HEK293 (cell line): ENCODE results near the gene ENOX2.
A peak's percentile ranks its signal among the peaks of the same experiment; 100 is the strongest.

ENCODE experiments used
- BCL11A ChIP-seq: fragments of 450-650 bp; formaldehyde crosslinking; IDR thresholded peaks from 2 replicates; pipeline ENCODE4 v1.5.1; 2016; ENCODE audit warnings: low read depth, missing biosample characterization, missing genetic modification characterization
- KLF10 ChIP-seq: fragments of 450-650 bp; IDR thresholded peaks from 2 replicates; pipeline ENCODE4 v1.5.1; 2018; ENCODE audit warnings: missing biosample characterization, mild to moderate bottlenecking, missing genetic modification characterization
- KLF7 ChIP-seq: fragments of 450-650 bp; formaldehyde crosslinking; IDR thresholded peaks from 2 replicates; pipeline ENCODE4 v1.5.1; 2016; ENCODE audit warnings: missing biosample characterization, missing genetic modification characterization, borderline replicate concordance
- SALL2 ChIP-seq: fragments of 450-650 bp; formaldehyde crosslinking; IDR thresholded peaks from 2 replicates; pipeline ENCODE4 v1.5.0; 2017; ENCODE audit warnings: missing biosample characterization, mild to moderate bottlenecking, missing genetic modification characterization, borderline replicate concordance
- TRIM28 ChIP-seq: IDR thresholded peaks from 2 replicates; pipeline ENCODE4 v1.6.1; 2011; ENCODE audit warnings: low read length, control low read depth, borderline replicate concordance
- ZBTB1 ChIP-seq: fragments of 450-650 bp; formaldehyde crosslinking; IDR thresholded peaks from 2 replicates; pipeline ENCODE4 v1.5.1; 2016; ENCODE audit warnings: missing biosample characterization, missing genetic modification characterization
- ZFP69B ChIP-seq: fragments of 450-650 bp; formaldehyde crosslinking; IDR thresholded peaks from 2 replicates; pipeline ENCODE4 v1.5.1; 2016; ENCODE audit warnings: missing biosample characterization, missing genetic modification characterization
- ZNF174 ChIP-seq: fragments of 450-650 bp; formaldehyde crosslinking; IDR thresholded peaks from 2 replicates; pipeline ENCODE4 v1.5.0; 2017; ENCODE audit warnings: missing biosample characterization, mild to moderate bottlenecking, missing genetic modification characterization
- ZNF24 ChIP-seq: fragments of 450-650 bp; formaldehyde crosslinking; IDR thresholded peaks from 2 replicates; pipeline ENCODE4 v1.5.1; 2016; ENCODE audit warnings: missing biosample characterization, missing genetic modification characterization
- ZNF266 ChIP-seq: fragments of 450-650 bp; formaldehyde crosslinking; IDR thresholded peaks from 2 replicates; pipeline ENCODE4 v1.5.1; 2016; ENCODE audit warnings: missing biosample characterization, missing genetic modification characterization, low read depth
- ZNF350 ChIP-seq: fragments of 450-650 bp; formaldehyde crosslinking; IDR thresholded peaks from 2 replicates; pipeline ENCODE4 v1.5.0; 2017; ENCODE audit warnings: missing biosample characterization, mild to moderate bottlenecking, missing genetic modification characterization
- ZNF354C ChIP-seq: fragments of 450-650 bp; formaldehyde crosslinking; IDR thresholded peaks from 2 replicates; pipeline ENCODE4 v1.5.1; 2016; ENCODE audit warnings: missing biosample characterization, missing genetic modification characterization, low read depth, borderline replicate concordance
- ZNF391 ChIP-seq: fragments of 450-650 bp; formaldehyde crosslinking; IDR thresholded peaks from 2 replicates; pipeline ENCODE4 v1.5.1; 2016; ENCODE audit warnings: low read depth, missing biosample characterization, missing genetic modification characterization, borderline replicate concordance
- ZNF473 ChIP-seq: fragments of 450-650 bp; formaldehyde crosslinking; IDR thresholded peaks from 2 replicates; pipeline ENCODE4 v1.5.1; 2017; ENCODE audit warnings: missing biosample characterization, missing genetic modification characterization
- ZNF510 ChIP-seq: fragments of 450-650 bp; formaldehyde crosslinking; IDR thresholded peaks from 2 replicates; pipeline ENCODE4 v1.5.1; 2018; ENCODE audit warnings: mild to moderate bottlenecking, missing genetic modification characterization, missing biosample characterization; ENCODE audit not compliant: insufficient replicate concordance
- ZNF558 ChIP-seq: fragments of 450-650 bp; formaldehyde crosslinking; IDR thresholded peaks from 2 replicates; pipeline ENCODE4 v1.5.1; 2016; ENCODE audit warnings: missing biosample characterization, missing genetic modification characterization
- ZNF571 ChIP-seq: fragments of 450-650 bp; formaldehyde crosslinking; IDR thresholded peaks from 2 replicates; pipeline ENCODE4 v1.5.0; 2017; ENCODE audit warnings: missing biosample characterization, missing genetic modification characterization
- ZNF621 ChIP-seq: fragments of 450-650 bp; formaldehyde crosslinking; IDR thresholded peaks from 2 replicates; pipeline ENCODE4 v1.5.1; 2017; ENCODE audit warnings: missing biosample characterization, missing genetic modification characterization
- ZNF624 ChIP-seq: fragments of 450-650 bp; formaldehyde crosslinking; IDR thresholded peaks from 2 replicates; pipeline ENCODE4 v1.5.1; 2017; ENCODE audit warnings: missing biosample characterization, missing genetic modification characterization
- ZNF777 ChIP-seq: fragments of 450-650 bp; formaldehyde crosslinking; IDR thresholded peaks from 2 replicates; pipeline ENCODE4 v1.5.1; 2017; ENCODE audit warnings: missing biosample characterization, missing genetic modification characterization, borderline replicate concordance
- TF ChIP-seq, protein P1 (sequence below): fragments of 450-650 bp; formaldehyde crosslinking; IDR thresholded peaks from 2 replicates; pipeline ENCODE4 v1.5.1; 2016; ENCODE audit warnings: missing biosample characterization, missing genetic modification characterization
- TF ChIP-seq, protein P2 (sequence below): fragments of 450-650 bp; formaldehyde crosslinking; IDR thresholded peaks from 2 replicates; pipeline ENCODE4 v1.5.1; 2016; ENCODE audit warnings: missing biosample characterization, missing genetic modification characterization
- TF ChIP-seq, protein P3 (sequence below): fragments of 450-650 bp; formaldehyde crosslinking; IDR thresholded peaks from 2 replicates; pipeline ENCODE4 v1.5.1; 2017; ENCODE audit warnings: missing biosample characterization, mild to moderate bottlenecking, missing genetic modification characterization, moderate library complexity
- TF ChIP-seq, protein P4 (sequence below): fragments of 450-650 bp; formaldehyde crosslinking; IDR thresholded peaks from 2 replicates; pipeline ENCODE4 v1.5.1; 2016; ENCODE audit warnings: missing biosample characterization, missing genetic modification characterization

The ENOX2 gene

GRCh38 chrX:130840345-130840744, 62.7 kb downstream of the ENOX2 start (continued):
- TF ChIP-seq ZNF621 (tag by site-specific recombination) (no peak), ZNF391 (tag by site-specific recombination) (no peak), ZNF571 (tag by site-specific recombination) (no peak), BCL11A (no peak), ZNF777 (no peak), ZNF624 (no peak), SALL2 (no peak), ZNF510 (tag by site-specific recombination) (peak; percentile 90), ZNF266 (tag by site-specific recombination) (peak; percentile 71; the same call in 1 of the 2 replicates), TRIM28 (no peak), ZNF558 (tag by site-specific recombination) (0 out of 2 replicates have a peak, but pooled peaks have one; percentile 43), KLF10 (tag by site-specific recombination) (no peak), ZNF473 (tag by site-specific recombination) (no peak), KLF7 (tag by site-specific recombination) (peak; percentile 45; the same call in 1 of the 2 replicates), ZFP69B (tag by site-specific recombination) (no peak), ZNF354C (tag by site-specific recombination) (no peak), ZNF350 (tag by site-specific recombination) (no peak), ZNF174 (tag by site-specific recombination) (no peak), ZNF24 (tag by site-specific recombination) (no peak), ZBTB1 (no peak)
- TF ChIP-seq, protein P1, sequence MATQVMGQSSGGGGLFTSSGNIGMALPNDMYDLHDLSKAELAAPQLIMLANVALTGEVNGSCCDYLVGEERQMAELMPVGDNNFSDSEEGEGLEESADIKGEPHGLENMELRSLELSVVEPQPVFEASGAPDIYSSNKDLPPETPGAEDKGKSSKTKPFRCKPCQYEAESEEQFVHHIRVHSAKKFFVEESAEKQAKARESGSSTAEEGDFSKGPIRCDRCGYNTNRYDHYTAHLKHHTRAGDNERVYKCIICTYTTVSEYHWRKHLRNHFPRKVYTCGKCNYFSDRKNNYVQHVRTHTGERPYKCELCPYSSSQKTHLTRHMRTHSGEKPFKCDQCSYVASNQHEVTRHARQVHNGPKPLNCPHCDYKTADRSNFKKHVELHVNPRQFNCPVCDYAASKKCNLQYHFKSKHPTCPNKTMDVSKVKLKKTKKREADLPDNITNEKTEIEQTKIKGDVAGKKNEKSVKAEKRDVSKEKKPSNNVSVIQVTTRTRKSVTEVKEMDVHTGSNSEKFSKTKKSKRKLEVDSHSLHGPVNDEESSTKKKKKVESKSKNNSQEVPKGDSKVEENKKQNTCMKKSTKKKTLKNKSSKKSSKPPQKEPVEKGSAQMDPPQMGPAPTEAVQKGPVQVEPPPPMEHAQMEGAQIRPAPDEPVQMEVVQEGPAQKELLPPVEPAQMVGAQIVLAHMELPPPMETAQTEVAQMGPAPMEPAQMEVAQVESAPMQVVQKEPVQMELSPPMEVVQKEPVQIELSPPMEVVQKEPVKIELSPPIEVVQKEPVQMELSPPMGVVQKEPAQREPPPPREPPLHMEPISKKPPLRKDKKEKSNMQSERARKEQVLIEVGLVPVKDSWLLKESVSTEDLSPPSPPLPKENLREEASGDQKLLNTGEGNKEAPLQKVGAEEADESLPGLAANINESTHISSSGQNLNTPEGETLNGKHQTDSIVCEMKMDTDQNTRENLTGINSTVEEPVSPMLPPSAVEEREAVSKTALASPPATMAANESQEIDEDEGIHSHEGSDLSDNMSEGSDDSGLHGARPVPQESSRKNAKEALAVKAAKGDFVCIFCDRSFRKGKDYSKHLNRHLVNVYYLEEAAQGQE (tag by site-specific recombination) = peak; percentile 71
- TF ChIP-seq, protein P2, sequence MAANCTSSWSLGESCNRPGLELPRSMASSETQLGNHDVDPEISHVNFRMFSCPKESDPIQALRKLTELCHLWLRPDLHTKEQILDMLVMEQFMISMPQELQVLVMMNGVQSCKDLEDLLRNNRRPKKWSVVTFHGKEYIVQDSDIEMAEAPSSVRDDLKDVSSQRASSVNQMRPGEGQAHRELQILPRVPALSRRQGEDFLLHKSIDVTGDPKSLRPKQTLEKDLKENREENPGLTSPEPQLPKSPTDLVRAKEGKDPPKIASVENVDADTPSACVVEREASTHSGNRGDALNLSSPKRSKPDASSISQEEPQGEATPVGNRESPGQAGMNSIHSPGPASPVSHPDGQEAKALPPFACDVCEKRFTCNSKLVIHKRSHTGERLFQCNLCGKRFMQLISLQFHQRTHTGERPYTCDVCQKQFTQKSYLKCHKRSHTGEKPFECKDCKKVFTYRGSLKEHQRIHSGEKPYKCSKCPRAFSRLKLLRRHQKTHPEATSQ (tag by site-specific recombination) = no peak
- TF ChIP-seq, protein P3, sequence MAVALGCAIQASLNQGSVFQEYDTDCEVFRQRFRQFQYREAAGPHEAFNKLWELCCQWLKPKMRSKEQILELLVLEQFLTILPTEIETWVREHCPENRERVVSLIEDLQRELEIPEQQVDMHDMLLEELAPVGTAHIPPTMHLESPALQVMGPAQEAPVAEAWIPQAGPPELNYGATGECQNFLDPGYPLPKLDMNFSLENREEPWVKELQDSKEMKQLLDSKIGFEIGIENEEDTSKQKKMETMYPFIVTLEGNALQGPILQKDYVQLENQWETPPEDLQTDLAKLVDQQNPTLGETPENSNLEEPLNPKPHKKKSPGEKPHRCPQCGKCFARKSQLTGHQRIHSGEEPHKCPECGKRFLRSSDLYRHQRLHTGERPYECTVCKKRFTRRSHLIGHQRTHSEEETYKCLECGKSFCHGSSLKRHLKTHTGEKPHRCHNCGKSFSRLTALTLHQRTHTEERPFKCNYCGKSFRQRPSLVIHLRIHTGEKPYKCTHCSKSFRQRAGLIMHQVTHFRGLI (tag by site-specific recombination) = no peak
- TF ChIP-seq, protein P4, sequence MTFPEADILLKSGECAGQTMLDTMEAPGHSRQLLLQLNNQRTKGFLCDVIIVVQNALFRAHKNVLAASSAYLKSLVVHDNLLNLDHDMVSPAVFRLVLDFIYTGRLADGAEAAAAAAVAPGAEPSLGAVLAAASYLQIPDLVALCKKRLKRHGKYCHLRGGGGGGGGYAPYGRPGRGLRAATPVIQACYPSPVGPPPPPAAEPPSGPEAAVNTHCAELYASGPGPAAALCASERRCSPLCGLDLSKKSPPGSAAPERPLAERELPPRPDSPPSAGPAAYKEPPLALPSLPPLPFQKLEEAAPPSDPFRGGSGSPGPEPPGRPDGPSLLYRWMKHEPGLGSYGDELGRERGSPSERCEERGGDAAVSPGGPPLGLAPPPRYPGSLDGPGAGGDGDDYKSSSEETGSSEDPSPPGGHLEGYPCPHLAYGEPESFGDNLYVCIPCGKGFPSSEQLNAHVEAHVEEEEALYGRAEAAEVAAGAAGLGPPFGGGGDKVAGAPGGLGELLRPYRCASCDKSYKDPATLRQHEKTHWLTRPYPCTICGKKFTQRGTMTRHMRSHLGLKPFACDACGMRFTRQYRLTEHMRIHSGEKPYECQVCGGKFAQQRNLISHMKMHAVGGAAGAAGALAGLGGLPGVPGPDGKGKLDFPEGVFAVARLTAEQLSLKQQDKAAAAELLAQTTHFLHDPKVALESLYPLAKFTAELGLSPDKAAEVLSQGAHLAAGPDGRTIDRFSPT (tag by site-specific recombination) = peak; percentile 19; the same call in 1 of the 2 replicates
